MG63 (cell line): ENCODE data around the gene LGALS7. TPM values are rescaled to one million over a fixed set of nuclear protein-coding genes. Genes with fewer than 3 reads are reported as not detected.
"Not testable (repeated sequence)": the region's sequence is repeated elsewhere in the genome, so short reads cannot be mapped to it uniquely, and the experiment has no call there.

Experiments
- DNase-seq: peaks from one replicate; pipeline ENCODE4 v3.0.0-alpha.2; 2020
- H3K27me3 ChIP-seq: fragments of 250-450 bp; sonication (Bioruptor Pico); 2 replicates; pipeline ENCODE4 v1.5.1; 2020; ENCODE audit warnings: mild to moderate bottlenecking, moderate library complexity
- H3K36me3 ChIP-seq: fragments of 250-450 bp; sonication (Bioruptor Pico); 2 replicates; pipeline ENCODE4 v1.5.1; 2020; ENCODE audit warnings: mild to moderate bottlenecking, moderate library complexity
- H3K4me3 ChIP-seq: fragments of 250-450 bp; sonication (Bioruptor Pico); 2 replicates; pipeline ENCODE4 v1.5.1; 2020; ENCODE audit warnings: mild to moderate bottlenecking, moderate library complexity
- H3K9me3 ChIP-seq: fragments of 250-450 bp; sonication (Bioruptor Pico); 2 replicates; pipeline ENCODE4 v1.5.1; 2020; ENCODE audit warnings: mild to moderate bottlenecking, moderate library complexity
- total RNA-seq: library from RNA; depleted of rRNA; stranded (reverse); fragments of >200 nt; shearing (Covaris generic); gene quantifications from 2 replicates; pipeline ENCODE4 v1.2.3, GENCODE V29; 2014; ENCODE audit warnings: low replicate concordance

LGALS7 gene
- total RNA-seq, 1 experiment from 2014 or later, result not detected

DNA sequence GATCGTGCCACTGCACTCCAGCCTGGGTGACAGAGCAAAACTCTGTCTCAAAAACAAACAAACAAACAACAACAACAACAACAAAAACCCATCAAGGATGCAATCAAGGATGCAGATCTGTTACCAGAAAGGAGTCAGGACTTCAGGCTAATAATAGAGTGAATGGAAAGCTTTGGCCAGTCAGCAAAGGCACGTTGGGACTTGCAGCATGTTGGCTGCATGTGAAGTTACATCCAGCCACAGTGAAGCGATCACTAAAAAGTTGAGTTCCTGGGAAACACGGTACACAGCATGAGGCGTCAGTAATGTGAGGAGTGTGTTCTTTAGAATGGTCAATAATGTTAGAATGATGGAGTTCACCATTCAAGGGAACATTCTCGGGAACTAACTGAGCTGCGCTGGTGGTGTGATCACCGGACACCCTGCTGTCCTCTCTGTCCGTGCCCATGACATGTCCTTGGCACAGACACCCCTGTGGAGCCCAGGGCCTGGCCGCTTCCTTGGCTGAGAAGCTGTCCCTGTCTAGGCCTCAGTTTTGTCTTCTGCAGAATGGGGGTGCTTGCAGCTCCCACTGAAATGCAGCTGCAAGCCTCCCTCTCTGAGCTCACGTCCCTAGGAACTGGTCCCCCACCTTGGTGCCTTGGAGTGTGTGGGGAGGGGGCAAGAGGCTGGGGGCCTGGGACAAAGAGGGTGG lies 13.4 kb upstream of the LGALS7 start:
- H3K4me3 ChIP-seq, result no peak overlapping the region
- no peak for DNase-seq

GRCh38 chr19:38786061-38786460 lies 12.7 kb upstream of the LGALS7 start:
- H3K4me3 ChIP-seq, H3K27me3 ChIP-seq, H3K36me3 ChIP-seq, DNase-seq, H3K9me3 ChIP-seq: not testable (repeated sequence)

More for the DNA sequence above, 13.4 kb upstream of the LGALS7 start:
- H3K36me3 ChIP-seq, result no peaks in the 10 kb centered on the region
- peaks cover under 1% of the 10 kb centered on the region; the same call in 1 of the 2 replicates for H3K27me3 ChIP-seq
- H3K9me3 ChIP-seq, result no peaks in the 10 kb centered on the region

GRCh38 chr19:38785187-38785699 lies 11.9 kb upstream of the LGALS7 start:
- DNase-seq, result no peak
- Histone ChIP-seq H3K4me3 (no peak overlapping the region), H3K9me3 (no peaks in the 10 kb centered on the region), H3K36me3 (no peaks in the 10 kb centered on the region), H3K27me3 (peaks cover 13% of the 10 kb centered on the region)

GRCh38 chr19:38784224-38784623 lies 10.9 kb upstream of the LGALS7 start:
- Histone ChIP-seq H3K9me3 (no peaks in the 10 kb centered on the region), H3K4me3 (no peak overlapping the region), H3K36me3 (no peaks in the 10 kb centered on the region), H3K27me3 (peaks cover 19% of the 10 kb centered on the region)
- DNase-seq, result no peak

- H3K9me3 ChIP-seq, H3K36me3 ChIP-seq, H3K4me3 ChIP-seq, DNase-seq: not testable (repeated sequence)
- peaks cover 19% of the 10 kb centered on the region for H3K27me3 ChIP-seq
These were observed 8.9 kb upstream of the LGALS7 start for GRCh38 chr19:38782212-38782611.

DNA sequence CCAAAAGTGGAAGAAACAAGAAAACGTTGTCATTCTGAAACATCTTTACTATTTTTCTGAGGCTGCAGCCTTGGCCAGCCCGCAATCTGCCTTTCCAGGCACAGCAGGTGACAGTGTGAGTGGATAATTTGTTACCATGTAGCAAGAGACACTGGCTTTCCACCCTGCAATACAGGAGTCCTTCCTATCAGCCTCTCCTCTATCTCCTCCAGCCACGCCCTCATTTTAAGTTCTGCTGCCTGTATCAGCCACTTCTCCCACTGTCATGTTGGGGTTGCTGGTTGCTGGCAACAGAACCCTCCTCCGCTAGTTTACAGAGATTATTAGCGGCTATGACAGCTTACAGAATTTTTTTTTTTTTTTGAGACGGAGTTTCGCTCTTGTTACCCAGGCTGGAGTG lies 7.7 kb upstream of the LGALS7 start:
- Histone ChIP-seq H3K4me3 (no peak overlapping the region), H3K9me3 (no peaks in the 10 kb centered on the region), H3K36me3 (no peaks in the 10 kb centered on the region), H3K27me3 (peaks cover 19% of the 10 kb centered on the region)
- DNase-seq, result no peak

- no peaks in the 10 kb centered on the region for H3K36me3 ChIP-seq
These were observed 7.1 kb upstream of the LGALS7 start for GRCh38 chr19:38780443-38780842.

DNA sequence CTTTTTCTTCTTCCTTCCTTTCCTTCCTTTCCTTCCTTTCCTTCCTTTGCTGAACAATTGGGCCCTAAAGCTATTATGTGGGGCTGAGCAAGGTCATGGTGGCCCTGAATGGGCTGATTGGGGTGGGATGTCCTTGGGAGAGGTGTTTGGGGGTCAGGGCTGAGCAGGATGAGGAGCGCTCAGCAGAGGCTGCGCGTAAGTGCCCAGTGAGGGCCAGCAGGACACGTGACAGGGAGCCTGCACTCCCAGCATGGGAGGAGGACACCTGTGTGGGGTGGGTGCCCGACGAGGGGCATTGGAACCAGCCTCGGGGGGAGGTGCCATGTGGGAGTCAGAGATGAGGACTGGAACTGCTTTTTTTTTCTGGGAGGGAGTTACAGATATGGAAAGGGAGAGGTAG lies 5.4 kb upstream of the LGALS7 start:
- Histone ChIP-seq H3K36me3 (no peaks in the 10 kb centered on the region), H3K4me3 (no peak overlapping the region), H3K27me3 (peaks cover 19% of the 10 kb centered on the region), H3K9me3 (no peaks in the 10 kb centered on the region)
- DNase-seq, result no peak

More at GRCh38 chr19:38780443-38780842, 7.1 kb upstream of the LGALS7 start:
- Histone ChIP-seq H3K9me3 (no peaks in the 10 kb centered on the region), H3K4me3 (no peak overlapping the region), H3K27me3 (peaks cover 19% of the 10 kb centered on the region)
- no peak for DNase-seq

DNA sequence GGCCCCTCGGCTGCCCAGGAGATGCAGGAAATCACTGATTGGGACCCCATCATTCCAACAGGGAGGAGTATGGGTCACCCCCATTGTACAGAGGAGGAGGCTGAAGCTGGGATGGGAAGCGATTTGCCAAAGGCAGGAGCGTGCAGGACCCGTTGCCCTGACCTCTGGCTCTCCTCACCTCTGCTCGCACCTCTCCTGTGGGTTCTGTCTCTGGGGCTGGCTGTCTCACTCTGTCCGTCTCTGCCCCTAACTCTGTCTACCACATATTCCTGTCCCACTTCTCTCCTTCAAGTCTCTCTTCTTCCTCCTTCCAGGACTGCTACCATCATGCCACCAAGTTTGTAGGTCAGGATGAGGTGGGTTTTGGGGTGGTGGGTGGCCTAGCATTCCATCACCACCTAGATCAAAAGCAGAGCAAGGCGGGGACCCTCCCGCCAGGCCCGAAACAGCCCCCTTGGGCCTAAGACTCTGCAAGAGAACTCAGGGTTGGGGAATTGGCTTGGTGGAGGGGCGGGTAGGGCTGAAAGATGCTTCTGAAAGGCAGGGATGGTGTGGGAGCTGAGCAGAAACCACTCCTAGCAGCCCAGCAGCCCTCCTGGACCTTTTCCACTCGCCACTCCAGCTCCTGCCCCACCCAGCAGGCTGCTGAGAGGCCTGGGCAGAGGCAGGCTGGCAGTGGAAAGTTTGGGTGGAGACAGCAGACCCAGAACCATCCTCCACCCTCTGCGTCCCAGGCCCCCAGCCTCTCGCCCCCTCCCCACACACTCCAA lies 1.0 kb upstream of the LGALS7 start:
- Histone ChIP-seq H3K36me3 (no peaks in the 10 kb centered on the region), H3K9me3 (no peaks in the 10 kb centered on the region), H3K27me3 (peaks cover under 1% of the 10 kb centered on the region; the same call in 1 of the 2 replicates), H3K4me3 (no peak overlapping the region)
- no peak for DNase-seq

- DNase-seq, H3K27me3 ChIP-seq, H3K9me3 ChIP-seq, H3K4me3 ChIP-seq, H3K36me3 ChIP-seq: not testable (repeated sequence)
These were observed 1.7 kb downstream of the LGALS7 start for GRCh38 chr19:38771569-38771968.

DNA sequence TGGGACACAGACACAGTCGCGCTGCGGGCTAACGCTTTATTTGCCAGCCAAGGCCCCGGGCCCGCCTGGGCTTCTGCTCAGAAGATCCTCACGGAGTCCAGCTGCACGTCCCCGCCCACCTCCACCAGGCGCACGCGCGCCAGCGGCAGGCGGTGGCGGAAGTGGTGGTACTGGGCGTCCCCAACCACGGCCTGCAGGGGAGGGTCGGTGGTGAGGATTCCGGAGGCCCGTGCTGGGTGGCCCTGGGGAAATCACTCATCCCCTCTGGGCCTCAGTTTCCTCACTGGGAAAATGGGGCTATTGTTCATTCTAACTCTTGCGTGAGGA lies 2.4 kb downstream of the LGALS7 start:
- not testable (repeated sequence) for DNase-seq, H3K27me3 ChIP-seq, H3K4me3 ChIP-seq, H3K9me3 ChIP-seq, H3K36me3 ChIP-seq

DNA sequence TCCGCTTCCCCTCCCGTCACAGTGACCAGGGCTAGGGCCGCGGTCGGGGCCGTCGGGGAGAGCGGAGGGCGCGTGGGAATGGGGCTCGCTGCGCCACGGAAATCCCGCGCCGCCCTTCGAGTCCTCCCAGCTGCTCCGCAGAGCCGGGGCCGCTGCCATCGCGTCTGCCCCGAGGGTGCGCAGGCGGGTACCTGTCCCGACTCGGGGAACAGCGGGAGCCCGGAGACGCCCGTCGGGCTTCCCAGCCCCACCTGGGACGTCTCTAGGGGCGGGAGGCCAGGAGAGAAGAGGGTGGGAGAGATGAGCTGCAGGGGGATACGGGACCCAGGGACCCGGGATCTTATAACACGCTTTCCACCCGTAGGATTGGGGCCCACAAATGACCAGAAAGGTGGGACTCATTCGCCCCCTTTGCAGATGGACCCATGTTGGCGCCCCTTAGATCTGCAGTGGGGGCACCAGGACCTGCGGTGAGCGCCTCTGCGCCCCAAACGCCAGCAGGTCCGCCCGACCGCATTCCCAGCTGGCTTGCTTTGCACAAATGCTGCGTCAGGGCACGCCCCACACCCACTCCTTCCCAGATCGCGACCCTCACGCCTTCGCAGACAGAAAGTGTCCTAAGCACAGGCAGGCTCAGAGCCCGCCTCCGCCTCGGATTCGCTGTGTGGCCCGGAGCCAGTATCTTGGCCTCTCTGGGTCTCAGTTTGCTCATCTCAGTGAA lies 2.9 kb downstream of the LGALS7 start:
- H3K4me3 ChIP-seq, DNase-seq, H3K27me3 ChIP-seq, H3K36me3 ChIP-seq, H3K9me3 ChIP-seq: not testable (repeated sequence)

DNA sequence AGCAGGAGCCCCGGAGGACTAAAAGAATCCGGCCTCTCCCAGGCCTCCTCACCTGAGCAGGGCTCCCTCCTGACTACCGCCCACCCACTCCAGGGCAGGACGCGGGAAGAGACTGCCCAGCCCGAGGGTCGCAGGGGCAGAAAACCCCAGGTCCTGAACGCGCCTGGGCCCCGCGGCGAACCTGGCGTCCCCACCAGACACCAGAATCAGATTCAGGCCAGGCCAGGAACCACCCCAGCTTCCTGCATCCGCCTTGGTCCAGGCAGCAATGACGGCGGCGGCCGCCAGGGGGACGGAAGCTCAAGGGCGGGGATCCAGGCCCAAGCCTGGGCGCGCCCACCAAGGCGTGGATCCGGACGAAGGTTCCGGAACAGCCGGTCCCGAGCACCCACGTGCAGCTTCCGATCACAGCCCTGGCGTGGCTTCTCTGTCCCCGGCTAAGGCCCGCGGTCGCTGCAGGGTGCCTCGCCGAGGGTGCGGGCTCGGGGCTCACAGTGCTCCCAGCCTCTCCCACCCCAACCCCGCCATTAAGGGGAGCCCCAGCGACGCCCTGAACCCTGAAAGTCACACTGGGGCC lies 3.6 kb downstream of the LGALS7 start:
- DNase-seq, result peak; percentile 71
- Histone ChIP-seq H3K9me3 (peaks cover 2% of the 10 kb centered on the region; the same call in 1 of the 2 replicates), H3K4me3 (no peak overlapping the region)

DNA sequence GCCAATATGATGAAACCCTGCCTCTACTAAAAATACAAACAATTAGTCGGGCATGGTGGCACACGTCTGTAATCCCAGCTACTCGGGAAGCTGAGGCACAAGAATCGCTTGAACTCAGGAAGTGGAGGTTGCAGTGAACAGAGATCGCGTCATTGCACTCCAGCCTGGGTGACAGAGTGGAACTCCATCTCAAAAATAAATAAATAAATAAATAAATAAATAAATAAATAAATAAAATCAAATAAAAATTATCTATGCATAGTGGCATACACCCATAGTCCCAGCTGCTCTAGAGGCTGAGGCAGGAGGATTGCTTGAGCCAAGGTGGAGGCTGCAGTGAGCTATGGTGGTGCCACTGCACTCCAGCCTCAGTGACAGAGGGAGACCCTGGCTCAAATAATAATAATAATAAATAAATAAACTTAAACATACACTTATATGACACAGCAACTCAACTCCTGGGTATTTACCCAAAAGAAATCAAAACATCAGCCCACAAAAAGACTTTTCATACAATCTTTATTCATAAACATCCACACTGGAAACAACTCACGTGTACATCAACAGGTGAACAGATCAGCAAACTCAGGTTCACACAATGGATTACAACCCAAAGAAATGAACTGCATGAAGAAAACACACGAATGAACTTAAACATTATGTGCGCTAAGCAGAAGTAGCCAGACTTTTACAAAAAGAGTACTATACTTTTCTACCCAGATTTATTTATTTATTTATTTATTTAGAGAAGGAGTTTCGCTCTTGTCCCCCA lies 6.9 kb downstream of the LGALS7 start:
- no peak for DNase-seq
- H3K4me3 ChIP-seq, result no peak overlapping the region
- peaks cover 2% of the 10 kb centered on the region; the same call in 1 of the 2 replicates for H3K9me3 ChIP-seq
- H3K27me3 ChIP-seq, result 0 out of 2 replicates have a peak, but pooled peaks cover 3% of the 10 kb centered on the region
- H3K36me3 ChIP-seq, result no peaks in the 10 kb centered on the region

More for the DNA sequence above, 3.6 kb downstream of the LGALS7 start:
- Histone ChIP-seq H3K36me3 (no peaks in the 10 kb centered on the region), H3K27me3 (0 out of 2 replicates have a peak, but pooled peaks cover 3% of the 10 kb centered on the region)

GRCh38 chr19:38765214-38765613 lies 8.1 kb downstream of the LGALS7 start:
- Histone ChIP-seq H3K27me3 (0 out of 2 replicates have a peak, but pooled peaks cover 3% of the 10 kb centered on the region), H3K9me3 (peaks cover 2% of the 10 kb centered on the region; the same call in 1 of the 2 replicates), H3K36me3 (no peaks in the 10 kb centered on the region), H3K4me3 (no peak overlapping the region)
- no peak for DNase-seq

- no peak for DNase-seq
- Histone ChIP-seq H3K27me3 (0 out of 2 replicates have a peak, but pooled peaks cover 3% of the 10 kb centered on the region), H3K4me3 (no peak overlapping the region), H3K9me3 (peaks cover 2% of the 10 kb centered on the region; the same call in 1 of the 2 replicates), H3K36me3 (no peaks in the 10 kb centered on the region)
These were observed 9.5 kb downstream of the LGALS7 start for GRCh38 chr19:38763795-38764220.
